ENCODE measurements around the gene MYL5. TPM values are rescaled to one million over a fixed set of nuclear protein-coding genes. Genes with fewer than 3 reads are reported as not detected.

The MYL5 gene
- total and polyA plus RNA-seq, 10 of the 15 experiments (the other 5 are each of a cell fraction or from before 2014, with no cell fraction given), result 1.2 to 13.8 (median 7.1) TPM

- WGBS (ENCODE audit: insufficient coverage, insufficient replicate concordance, low lambda C conversion rate, missing lambda C conversion rate), result 62% methylated on average over 9 of the region's 9 CpGs
- H3K4me3 ChIP-seq, result no peak overlapping the region
- H3K27me3 ChIP-seq (replicated peaks in 1 of 2; ENCODE audit: control insufficient read depth in 2 of 2, insufficient read depth in 2 of 2, low read length in 1 of 2), result no peaks in the 10 kb centered on the region
- H3K9me3 ChIP-seq (replicated peaks; ENCODE audit: control insufficient read depth, insufficient read depth, low read length), result no peaks in the 10 kb centered on the region
- H2AFZ ChIP-seq (ENCODE audit: control insufficient read depth, low read depth, low read length), result no peak overlapping the region
- H3K9ac ChIP-seq (ENCODE audit: control insufficient read depth, insufficient read depth, low read length), result no peak overlapping the region
- ChIA-PET RAD21 (ENCODE audit: unreplicated experiment) (no interaction called here), CTCF (no interaction called here), SMC1A (ENCODE audit: uncharacterized antibody, unreplicated experiment) (no interaction called here), POLR2A (no interaction called here)
- TF ChIP-seq PAX5 (IDR thresholded peaks at IDR 0.05; ENCODE audit: borderline replicate concordance, low read depth, low read length) (0 out of 2 replicates have a peak, but pooled peaks have one; percentile 25), ATF3 (IDR thresholded peaks at IDR 0.05; ENCODE audit: borderline replicate concordance, extremely low read depth, low read depth, low read length) (no peak)
- in situ Hi-C loops (cut with MboI), result no loop called here
- no TSS peak for BruUV-seq (replicated peaks)
- intact Hi-C loops (cut with micrococcal nuclease; ENCODE audit: unreplicated experiment), result no loop called here
- H3K27ac ChIP-seq (ENCODE audit: control insufficient read depth, insufficient read depth), result no peak overlapping the region
- ATAC-seq, result no peak
- H3K79me2 ChIP-seq (ENCODE audit: control insufficient read depth, insufficient read depth, low read length), result peaks cover 36% of the 10 kb centered on the region
- H4K20me1 ChIP-seq (ENCODE audit: control insufficient read depth, insufficient read depth), result no peaks in the 10 kb centered on the region
- DNase-seq (ENCODE audit: low read depth, low spot score), result no peak
- no peak for FAIRE-seq
- H3K4me2 ChIP-seq (ENCODE audit: control insufficient read depth, insufficient read depth), result no peak overlapping the region
- peaks cover 2 to 3% of the 10 kb centered on the region in 2 experiments; a peak in 3 of 4 replicates for H3K36me3 ChIP-seq (ENCODE audit: control insufficient read depth in 2 of 2, insufficient read depth in 2 of 2, low read length in 1 of 2)
- no peaks in the 10 kb centered on the region for H3K4me1 ChIP-seq (ENCODE audit: control insufficient read depth, insufficient read depth, low read length)
Measured at GRCh38 chr4:712916-713632, 38.7 kb downstream of the MYL5 start.

GRCh38 chr4:714087-714486, 39.7 kb downstream of the MYL5 start:
- in situ Hi-C loops (cut with MboI) (no loop called here), intact Hi-C loops (cut with micrococcal nuclease; ENCODE audit: unreplicated experiment) (no loop called here)
- Histone ChIP-seq H3K36me3 (ENCODE audit: control insufficient read depth in 2 of 2, insufficient read depth in 2 of 2, low read length in 1 of 2) (peaks cover 0 to 3% of the 10 kb centered on the region in 2 experiments; a peak in 2 of 4 replicates), H3K9me3 (replicated peaks; ENCODE audit: control insufficient read depth, insufficient read depth, low read length) (no peaks in the 10 kb centered on the region), H3K27me3 (replicated peaks in 1 of 2; ENCODE audit: control insufficient read depth in 2 of 2, insufficient read depth in 2 of 2, low read length in 1 of 2) (no peaks in the 10 kb centered on the region), H2AFZ (ENCODE audit: control insufficient read depth, low read depth, low read length) (no peak overlapping the region), H3K4me2 (ENCODE audit: control insufficient read depth, insufficient read depth) (no peak overlapping the region), H3K27ac (ENCODE audit: control insufficient read depth, insufficient read depth) (no peak overlapping the region), H3K9ac (ENCODE audit: control insufficient read depth, insufficient read depth, low read length) (no peak overlapping the region), H4K20me1 (ENCODE audit: control insufficient read depth, insufficient read depth) (no peaks in the 10 kb centered on the region), H3K79me2 (ENCODE audit: control insufficient read depth, insufficient read depth, low read length) (peaks cover 30% of the 10 kb centered on the region), H3K4me1 (ENCODE audit: control insufficient read depth, insufficient read depth, low read length) (no peaks in the 10 kb centered on the region), H3K4me3 (no peak overlapping the region)
- no peak for ATAC-seq
- CTCF ChIA-PET, result no interaction called here
- 96% methylated on average over 18 of the region's 18 CpGs for WGBS (ENCODE audit: insufficient coverage, insufficient replicate concordance, low lambda C conversion rate, missing lambda C conversion rate)
- no peak for FAIRE-seq
- no TSS peak for BruUV-seq (replicated peaks)
- SMC1A ChIA-PET (ENCODE audit: uncharacterized antibody, unreplicated experiment), result no interaction called here
- POLR2A ChIA-PET, result no interaction called here
- no peak for DNase-seq (ENCODE audit: low read depth, low spot score)
- no peak for TF ChIP-seq SIX5 (IDR thresholded peaks at IDR 0.05; ENCODE audit: low read depth, low read length, severe bottlenecking)
- RAD21 ChIA-PET (ENCODE audit: unreplicated experiment), result no interaction called here

All from GM12878 (cell line).